Stimulated activated CD4-positive, alpha-beta T cell treated with anti-CD3 and anti-CD28 coated beads, Interleukin-1b, Interleukin-23, amount 100 ng/mL, for 4 hours (primary cell): ENCODE data around the gene S100PBP.
A peak's percentile ranks its signal among the peaks of the same experiment; 100 is the strongest.

Source experiments
- DNase-seq, 2 donors: peaks; one replicate each; pipeline ENCODE4 v3.0.0-alpha.2; 2020; ENCODE audit warnings: low read depth in 2 of 2

S100PBP gene

DNA sequence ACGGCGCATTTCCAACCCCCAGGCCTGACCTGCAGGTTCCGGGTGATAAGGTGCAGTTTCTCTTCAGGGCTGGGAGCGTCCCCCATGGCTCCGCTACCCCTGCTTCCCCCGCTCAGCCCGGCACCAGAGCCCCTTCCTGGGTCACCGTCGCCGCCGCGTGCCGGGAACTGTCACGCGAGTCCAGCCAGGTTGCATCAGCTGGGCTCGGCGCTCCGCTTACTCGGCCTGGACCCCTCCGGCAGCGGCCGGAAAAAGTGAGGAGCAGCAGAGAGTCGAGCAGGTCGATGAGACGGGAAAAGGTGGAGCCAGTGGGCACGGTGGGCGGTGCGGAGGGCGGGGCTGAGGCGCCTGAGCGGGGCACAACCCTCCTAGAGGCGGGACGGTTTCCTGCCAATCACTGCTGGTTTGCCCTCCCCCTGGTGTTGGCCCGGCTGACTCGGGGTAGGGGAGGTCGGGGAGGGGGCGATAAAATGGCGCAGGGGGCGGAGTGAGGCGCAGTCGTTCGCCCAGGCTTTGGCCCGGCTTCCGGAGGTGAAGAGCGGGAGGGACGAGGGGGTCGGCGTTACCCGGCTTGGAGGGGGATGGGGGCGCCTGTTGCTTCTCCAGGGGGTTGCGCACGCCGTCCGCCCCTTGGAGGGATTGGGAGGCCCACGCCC, at the start of gene S100PBP, which contains the start of gene YARS1:
Gene S100PBP (plus strand): TSS at position 495 of the 656 bp plus-strand sequence. CDS start 8,447 bp downstream, outside the sequence.
Gene YARS1 (minus strand): TSS at position 200 of the 656 bp plus-strand sequence. CDS start 114 bp downstream, at position 86.
- peak; percentile 100 for DNase-seq

DNA sequence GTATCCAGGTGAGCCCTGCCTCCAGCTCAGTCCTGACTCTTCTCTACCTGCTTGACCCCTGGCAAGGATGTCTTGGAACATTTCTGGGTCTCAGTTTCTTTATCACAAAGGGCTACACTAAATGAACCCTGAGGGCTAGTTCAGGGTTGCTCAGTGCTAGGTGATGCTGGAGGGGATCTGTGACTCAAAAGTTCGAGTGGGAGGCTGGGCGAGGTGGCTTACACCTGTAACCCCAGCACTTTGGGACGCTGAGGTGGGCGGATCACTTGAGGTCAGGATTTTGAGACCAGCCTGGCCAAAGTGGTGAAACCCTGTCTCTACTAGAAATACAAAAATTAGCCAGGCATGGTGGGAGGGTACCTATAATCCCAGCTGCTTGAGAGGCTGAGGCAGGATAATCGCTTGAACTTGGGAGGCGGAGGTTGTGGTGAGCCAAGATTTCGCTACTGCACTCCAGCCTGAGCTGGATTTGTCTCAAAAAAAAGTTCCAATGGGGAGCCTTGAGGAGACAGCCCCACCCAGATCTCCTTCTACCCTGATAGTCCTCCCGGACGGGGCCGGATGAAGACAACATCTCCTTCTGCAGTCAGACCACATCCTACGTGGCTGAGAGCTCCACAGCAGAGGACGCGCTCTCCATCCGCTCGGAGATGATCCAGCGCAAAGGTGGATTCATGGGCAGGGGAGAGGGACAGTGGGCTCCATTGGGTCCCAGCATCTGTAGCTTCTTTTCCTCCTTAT, 49.2 kb upstream of the S100PBP start:
- DNase-seq: no peak

DNA sequence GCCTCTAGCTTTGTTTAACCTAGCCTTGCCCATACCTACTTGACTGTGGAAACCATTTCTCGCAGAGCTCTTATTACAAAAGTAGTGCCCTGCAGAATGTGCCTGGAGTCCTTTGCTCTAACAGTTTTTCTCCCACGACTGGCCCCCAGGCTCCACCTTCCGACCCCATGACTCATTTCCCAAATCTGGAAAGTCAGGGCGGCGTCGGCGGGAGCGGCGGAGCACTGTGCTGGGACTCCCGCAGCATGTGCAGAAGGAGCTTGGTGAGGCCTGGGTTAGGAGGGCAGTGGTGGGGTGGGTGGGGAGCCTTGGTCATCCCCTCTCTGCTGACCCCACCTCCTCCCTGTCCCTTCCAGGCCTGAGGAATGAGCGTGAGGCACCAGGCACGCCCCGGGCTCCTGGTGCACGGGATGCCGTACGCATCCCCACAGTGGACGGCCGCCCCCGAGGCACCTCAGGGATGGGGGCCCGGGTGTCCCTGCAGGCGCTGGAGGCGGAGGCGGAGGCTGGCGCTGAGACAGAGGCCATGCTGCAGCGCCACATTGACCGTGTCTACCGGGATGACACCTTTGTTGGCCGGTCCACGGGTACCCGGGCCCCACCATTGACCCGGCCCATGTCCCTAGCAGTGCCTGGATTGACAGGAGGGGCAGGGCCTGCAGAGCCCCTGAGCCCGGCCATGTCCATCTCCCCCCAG, 47.8 kb upstream of the S100PBP start:
- DNase-seq: no peak

DNA sequence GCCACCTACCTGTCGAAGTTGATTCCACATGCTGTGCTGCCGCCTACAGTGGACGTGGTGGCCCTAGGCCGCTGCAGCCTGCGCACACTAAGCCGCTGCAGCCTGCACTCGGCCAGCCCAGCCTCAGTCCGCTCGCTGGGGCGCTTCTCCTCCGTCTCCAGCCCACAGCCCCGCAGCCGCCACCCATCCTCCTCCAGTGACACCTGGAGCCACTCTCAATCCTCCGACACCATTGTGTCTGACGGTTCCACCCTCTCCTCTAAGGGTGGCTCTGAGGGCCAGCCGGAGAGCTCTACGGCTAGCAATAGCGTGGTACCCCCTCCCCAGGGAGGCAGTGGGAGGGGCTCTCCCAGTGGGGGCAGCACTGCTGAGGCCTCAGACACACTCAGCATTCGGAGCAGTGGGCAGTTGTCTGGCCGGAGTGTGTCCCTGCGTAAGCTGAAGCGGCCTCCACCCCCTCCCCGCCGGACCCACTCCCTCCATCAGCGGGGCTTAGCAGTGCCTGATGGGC, 47.2 kb upstream of the S100PBP start:
- DNase-seq: no peak

DNA sequence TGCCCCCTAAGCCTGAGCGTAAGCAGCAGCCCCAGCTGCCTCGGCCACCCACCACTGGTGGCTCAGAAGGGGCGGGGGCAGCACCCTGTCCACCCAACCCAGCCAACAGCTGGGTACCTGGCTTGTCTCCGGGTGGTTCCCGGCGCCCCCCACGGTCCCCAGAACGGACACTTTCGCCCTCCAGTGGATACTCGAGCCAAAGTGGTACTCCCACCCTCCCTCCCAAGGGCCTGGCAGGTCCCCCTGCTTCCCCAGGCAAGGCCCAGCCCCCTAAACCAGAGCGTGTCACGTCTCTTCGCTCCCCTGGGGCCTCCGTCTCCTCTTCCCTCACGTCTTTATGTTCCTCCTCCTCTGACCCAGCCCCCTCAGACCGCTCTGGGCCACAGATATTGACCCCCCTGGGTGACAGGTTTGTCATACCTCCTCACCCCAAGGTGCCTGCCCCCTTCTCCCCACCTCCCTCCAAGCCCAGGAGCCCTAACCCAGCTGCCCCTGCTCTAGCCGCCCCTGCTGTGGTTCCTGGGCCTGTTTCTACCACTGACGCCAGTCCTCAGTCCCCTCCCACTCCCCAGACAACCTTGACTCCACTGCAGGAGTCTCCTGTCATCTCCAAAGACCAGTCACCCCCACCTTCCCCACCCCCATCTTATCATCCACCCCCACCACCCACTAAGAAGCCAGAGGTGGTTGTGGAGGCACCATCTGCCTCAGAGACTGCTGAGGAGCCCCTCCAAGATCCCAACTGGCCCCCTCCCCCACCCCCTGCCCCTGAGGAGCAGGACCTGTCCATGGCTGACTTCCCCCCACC, 46.5 kb upstream of the S100PBP start:
- no peak for DNase-seq

DNA sequence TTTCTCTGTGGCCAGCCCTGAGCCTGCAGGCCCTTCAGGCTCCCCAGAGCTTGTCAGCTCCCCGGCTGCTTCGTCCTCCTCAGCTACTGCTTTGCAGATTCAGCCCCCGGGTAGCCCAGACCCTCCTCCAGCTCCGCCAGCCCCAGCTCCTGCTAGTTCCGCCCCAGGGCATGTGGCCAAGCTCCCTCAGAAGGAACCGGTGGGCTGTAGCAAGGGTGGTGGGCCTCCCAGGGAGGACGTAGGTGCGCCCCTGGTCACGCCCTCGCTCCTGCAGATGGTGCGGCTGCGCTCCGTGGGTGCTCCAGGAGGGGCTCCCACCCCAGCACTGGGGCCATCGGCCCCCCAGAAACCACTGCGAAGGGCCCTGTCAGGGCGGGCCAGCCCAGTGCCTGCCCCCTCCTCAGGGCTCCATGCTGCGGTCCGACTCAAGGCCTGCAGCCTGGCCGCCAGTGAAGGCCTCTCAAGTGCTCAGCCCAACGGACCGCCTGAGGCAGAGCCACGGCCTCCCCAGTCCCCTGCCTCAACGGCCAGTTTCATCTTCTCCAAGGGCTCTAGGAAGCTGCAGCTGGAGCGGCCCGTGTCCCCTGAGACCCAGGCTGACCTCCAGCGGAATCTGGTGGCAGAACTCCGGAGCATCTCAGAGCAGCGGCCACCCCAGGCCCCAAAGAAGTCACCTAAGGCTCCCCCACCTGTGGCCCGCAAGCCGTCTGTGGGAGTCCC, 45.7 kb upstream of the S100PBP start:
- DNase-seq: no peak

DNA sequence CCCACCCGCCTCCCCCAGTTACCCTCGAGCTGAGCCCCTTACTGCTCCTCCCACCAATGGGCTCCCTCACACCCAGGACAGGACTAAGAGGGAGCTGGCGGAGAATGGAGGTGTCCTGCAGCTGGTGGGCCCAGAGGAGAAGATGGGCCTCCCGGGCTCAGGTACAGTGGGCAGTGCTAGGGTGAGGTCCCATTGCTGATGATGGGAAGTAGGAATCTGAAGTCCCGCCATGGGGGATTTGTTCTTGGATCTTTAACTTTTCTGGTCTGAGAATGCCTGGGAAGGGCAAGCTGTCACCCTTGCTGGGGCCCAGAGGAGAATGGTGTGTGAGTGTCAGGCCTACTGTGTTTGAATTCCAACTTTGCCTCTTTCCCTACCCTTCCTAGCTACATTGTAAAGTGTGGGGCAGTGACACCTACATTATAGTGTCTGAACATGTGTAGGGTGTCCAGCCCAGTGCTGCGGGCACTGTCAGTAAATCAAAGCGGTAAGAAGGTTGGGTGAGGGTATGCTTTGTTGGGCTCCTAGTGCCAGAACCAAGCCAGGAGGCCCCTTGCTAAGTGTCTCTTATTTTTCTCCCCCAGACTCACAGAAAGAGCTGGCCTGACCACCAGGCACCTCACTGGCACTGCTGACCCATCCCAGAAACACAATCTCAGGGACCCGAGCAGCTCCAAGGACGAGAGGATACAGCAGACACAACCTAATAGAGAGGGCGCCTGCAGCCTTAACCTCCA, 45.0 kb upstream of the S100PBP start:
- no peak for DNase-seq

DNA sequence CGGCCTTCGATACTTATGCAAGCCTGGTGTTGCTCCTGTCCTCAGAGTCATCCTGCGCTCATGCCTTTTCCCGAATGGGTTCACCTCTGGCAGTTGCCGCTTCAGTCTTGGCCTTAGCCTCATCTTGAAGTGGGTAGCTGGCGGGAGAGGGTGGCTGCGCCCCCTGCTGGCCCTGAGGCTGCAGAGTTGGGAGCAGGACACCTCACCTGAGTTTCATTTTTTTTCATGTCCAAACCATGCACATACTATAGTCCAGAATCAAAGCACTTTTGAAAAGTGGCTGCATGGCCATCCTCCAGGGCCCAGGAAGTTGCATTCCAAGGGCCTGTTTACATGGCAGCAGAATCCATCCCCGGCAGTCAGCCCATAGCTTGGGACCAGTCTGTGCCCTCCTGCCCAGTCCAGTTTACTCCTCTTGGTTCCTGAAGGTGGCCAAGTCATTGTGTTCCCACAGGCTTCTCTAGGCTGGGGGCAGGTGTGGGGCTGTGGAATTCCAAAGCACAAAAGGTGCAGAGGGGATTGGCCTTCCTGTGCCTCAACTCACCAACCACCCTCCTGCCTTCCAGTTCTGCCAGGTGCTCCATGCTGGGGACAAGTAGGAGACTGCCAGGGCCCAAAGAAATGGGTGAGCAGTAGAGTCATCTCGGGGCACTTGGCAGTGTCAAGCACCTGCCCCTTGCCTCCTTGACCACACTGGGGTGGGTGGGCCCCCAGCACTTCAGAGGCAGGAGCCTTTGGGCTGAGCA, 44.3 kb upstream of the S100PBP start:
- DNase-seq: peak; percentile 60 to 69

DNA sequence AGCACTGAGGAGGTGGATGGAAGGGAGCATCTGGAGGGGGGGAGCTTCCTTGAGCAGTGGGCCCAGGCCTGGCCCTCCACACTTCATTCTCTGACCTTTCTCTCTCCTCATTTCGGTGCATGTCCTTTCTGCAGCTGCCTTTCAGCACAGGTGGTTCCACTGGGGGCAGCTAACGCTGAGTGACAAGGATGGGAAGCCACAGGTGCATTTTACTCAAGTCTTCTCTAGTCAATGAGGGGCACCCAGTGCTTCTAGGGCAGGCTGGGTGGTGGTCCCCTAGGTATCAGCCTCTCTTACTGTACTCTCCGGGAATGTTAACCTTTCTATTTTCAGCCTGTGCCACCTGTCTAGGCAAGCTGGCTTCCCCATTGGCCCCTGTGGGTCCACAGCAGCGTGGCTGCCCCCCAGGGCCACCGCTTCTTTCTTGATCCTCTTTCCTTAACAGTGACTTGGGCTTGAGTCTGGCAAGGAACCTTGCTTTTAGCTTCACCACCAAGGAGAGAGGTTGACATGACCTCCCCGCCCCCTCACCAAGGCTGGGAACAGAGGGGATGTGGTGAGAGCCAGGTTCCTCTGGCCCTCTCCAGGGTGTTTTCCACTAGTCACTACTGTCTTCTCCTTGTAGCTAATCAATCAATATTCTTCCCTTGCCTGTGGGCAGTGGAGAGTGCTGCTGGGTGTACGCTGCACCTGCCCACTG, 43.5 kb upstream of the S100PBP start:
- DNase-seq: no peak

DNA sequence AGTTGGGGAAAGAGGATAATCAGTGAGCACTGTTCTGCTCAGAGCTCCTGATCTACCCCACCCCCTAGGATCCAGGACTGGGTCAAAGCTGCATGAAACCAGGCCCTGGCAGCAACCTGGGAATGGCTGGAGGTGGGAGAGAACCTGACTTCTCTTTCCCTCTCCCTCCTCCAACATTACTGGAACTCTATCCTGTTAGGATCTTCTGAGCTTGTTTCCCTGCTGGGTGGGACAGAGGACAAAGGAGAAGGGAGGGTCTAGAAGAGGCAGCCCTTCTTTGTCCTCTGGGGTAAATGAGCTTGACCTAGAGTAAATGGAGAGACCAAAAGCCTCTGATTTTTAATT, 43.0 kb upstream of the S100PBP start:
- no peak for DNase-seq

DNA sequence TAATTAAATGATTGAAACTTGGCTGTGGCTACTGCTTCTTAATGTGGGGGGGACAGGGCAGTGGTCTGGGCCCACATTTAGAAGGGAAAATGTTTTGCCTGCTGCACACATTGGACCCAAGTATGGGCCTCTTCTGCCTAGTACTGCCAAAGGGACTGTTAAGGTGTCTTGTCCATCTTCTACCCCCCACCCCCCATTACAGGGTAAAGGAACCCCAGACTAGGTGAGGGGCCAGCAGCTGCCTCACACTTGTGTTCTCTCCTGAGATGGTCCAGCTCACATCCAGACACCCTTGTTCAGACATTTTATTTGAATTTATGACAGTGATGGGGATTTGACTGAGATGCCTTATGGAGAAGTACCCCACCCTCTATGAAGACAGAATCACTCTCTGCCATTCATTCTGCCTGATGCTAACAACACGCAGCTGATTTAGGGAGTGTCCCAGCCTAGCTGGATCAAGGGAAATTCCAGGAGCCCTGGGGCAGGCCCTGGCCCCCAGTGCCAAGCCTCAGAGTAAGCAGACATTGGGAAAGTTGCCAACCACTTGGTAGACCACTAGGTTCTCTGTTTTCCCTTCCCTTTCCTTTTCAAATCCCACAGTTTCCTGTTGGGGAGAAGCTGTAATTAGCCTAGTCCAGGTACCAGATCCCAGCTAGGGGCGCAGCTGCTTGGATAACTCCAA, 42.4 kb upstream of the S100PBP start:
- DNase-seq: no peak

DNA sequence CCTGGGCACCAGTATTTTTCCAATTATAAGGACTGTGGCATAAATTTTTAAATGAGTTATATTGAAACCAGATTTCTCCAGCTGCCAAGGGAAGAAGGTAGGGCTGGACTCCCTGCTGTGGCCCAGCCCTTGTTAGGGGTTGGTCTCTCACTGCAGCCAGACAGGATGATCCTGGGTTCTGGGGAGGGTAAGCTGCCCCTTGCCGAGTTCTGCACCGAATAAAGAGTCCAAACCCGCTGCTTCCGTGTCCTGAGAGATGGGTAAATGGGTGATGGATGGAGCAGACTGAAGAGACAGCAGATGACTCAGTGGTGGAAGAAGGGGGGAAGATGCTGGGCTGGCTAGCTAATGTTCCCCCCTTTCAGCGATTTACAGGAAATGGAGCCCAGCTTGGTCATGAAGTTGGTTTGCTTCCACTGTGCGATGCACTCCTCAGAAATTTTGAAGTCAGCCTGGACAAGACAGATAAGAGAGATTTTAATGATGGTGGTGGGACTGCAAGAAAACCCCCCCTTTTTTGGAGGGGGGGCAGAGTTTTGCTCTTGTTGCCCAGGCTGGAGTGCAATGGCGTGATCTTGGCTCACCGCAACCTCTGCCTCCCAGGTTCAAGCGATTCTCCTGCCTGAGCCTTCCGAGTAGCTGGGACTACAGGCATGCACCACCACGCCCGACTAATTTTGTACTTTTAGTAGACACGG, 41.7 kb upstream of the S100PBP start:
- DNase-seq: no peak

DNA sequence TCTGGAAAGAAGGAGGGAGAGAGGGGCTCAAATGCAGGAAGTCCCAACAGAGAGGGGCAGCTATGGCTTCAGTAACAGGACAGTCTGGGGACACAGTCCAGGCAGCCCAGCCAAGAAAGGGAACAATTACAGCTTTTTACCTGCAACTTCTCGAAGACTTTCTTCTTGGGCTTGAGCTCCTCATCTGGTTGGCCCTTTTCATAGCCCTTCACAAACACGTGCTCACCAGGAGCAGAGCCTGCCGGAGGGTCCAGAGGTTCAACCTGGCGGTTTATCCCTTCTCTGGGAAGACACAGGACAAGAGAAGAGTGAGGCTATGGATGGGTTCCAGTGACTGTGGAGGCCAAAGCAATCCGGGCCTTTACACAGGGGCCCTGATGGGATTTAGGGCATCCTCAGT, 38.2 kb upstream of the S100PBP start:
- DNase-seq: no peak

DNA sequence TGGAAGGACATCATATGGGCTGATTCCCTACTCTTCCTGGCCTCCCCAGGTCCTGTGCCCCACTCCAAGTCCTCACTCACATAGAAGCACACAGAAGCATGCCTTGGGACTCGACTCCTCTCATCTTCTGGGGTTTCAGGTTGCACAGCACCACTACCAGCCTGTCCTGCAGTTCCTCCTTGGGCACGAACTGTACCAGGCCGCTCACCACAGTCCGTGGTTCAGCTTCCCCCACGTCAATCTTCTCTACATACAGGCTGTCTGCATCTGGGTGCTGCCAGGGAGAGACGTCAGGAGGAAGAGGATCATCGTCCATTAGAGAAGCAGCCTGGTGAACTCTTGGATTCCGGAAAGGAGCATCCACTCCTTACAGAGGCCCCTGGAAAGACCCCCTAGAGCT, 37.4 kb upstream of the S100PBP start:
- no peak for DNase-seq

DNA sequence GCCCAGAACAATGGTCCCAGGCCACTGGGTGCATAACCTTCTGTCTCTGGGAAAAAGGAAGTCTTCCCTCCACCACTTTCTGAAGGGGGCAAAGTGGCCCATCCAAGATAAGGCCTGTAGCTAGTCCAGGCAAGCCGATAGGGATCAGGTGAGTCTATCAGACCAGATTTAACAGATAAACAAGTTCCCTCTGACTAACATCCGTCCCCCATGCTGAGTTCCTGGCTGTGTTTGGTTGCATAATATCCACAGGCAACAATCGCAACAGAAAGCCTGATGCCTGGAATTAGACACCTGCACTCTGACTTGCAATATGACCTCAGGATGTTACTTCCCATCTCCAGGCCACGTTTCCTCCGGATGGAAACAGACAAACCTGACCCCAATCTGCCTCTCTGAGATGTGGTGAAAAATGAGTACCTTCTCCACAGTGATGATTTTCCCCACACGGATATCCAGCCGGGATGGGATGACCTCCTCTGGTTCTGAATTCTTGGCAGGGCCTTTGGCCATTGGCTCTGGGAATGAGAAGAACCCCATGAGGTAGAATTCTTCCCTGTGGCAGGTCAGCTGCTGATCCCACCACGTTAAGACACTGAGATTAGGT, 36.7 kb upstream of the S100PBP start:
- DNase-seq: no peak

DNA sequence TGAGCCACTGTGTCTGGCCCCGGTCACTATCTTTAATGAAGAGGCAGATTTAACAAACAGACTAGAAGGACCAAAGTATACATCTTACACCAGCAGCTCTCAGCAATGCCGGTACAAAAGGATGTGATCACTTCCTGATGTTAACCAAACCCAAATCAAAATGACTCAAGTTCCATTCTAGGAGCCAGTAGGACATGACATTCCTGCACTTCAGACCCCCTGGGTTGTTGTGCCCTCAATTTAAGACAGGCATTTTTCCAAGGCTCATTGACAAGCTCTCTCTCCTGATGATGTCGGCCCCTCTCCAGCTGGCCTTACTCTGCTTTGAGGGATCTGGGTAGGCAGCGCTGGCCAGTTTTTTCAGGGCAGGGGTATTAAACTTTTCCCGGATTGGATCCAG, 35.4 kb upstream of the S100PBP start:
- no peak for DNase-seq

DNA sequence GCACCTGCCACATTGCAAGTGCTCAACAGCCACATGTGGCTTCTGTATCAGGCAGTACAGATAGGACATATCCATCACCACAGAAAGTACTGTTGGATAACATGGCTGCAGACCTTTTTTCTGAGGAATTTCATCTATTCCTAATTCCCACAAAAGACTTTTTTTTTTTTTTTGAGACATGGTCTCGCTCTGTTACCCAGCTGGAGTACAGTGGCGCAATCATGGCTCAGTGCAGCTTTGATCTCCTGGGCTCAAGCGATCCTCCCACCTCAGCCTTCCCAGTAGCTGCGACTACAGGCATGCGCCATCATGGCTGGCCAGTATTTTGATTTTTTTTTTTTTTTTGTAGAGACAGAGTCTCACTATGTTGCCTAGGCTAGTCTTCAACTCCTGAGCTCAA, 33.6 kb upstream of the S100PBP start:
- no peak for DNase-seq
